WTC11 (cell line): ENCODE measurements around the gene EHMT1. TPM values are rescaled to one million over a fixed set of nuclear protein-coding genes. Genes with fewer than 3 reads are reported as not detected.
A peak's percentile ranks its signal among the peaks of the same experiment; 100 is the strongest.

ENCODE experiments used
- ATAC-seq: fragments of 200-7000 bp; cut with Tn5 transposase; 2 replicates; pipeline ENCODE4 v1.10.0; 2021; ENCODE audit warnings: mild to moderate bottlenecking, moderate library complexity
- CTCF ChIA-PET: fragments of 300-600 bp; sonication (Branson Sonifier 250); formaldehyde crosslinking; loops from one replicate; lab custom pipeline; 2021; ENCODE audit warnings: antibody characterized with exemption; lab: Charles Lee
- POLR2A ChIA-PET: fragments of 350-600 bp; sonication (Branson Sonifier 250); formaldehyde crosslinking; loops from one replicate; lab custom pipeline; 2021; ENCODE audit warnings: antibody characterized with exemption; lab: Charles Lee
- DNase-seq: peaks from one replicate; pipeline ENCODE4 v3.0.0; 2021; ENCODE audit warnings: low spot score
- H3K27ac Mint-ChIP-seq: 2 replicates; pipeline ENCODE4 v1.8.0; 2021; ENCODE audit warnings: mixed read lengths
- H3K27me3 Mint-ChIP-seq: 2 replicates; pipeline ENCODE4 v1.8.0; 2021; ENCODE audit warnings: low read depth, mild to moderate bottlenecking, moderate library complexity, mixed read lengths
- H3K36me3 Mint-ChIP-seq: 2 replicates; pipeline ENCODE4 v1.8.0; 2021; ENCODE audit warnings: mixed read lengths
- H3K4me1 Mint-ChIP-seq: 2 replicates; pipeline ENCODE4 v1.8.0; 2022; ENCODE audit warnings: mixed read lengths
- H3K4me3 Mint-ChIP-seq: 2 replicates; pipeline ENCODE4 v1.8.0; 2021; ENCODE audit warnings: mild to moderate bottlenecking, moderate library complexity, mixed read lengths
- H3K9me3 Mint-ChIP-seq: 2 replicates; pipeline ENCODE4 v1.8.0; 2021; ENCODE audit warnings: mixed read lengths
- CBFB ChIP-seq: sonication (generic); formaldehyde crosslinking; IDR thresholded peaks from 2 replicates; pipeline ENCODE4 v1.8.1; 2022; ENCODE audit warnings: mild to moderate bottlenecking, low read depth, missing genetic modification reagents
- CREB1 ChIP-seq: sonication (generic); formaldehyde crosslinking; IDR thresholded peaks from 2 replicates; pipeline ENCODE4 v1.8.0; 2023; ENCODE audit warnings: mild to moderate bottlenecking, missing genetic modification reagents
- ETV6 ChIP-seq: sonication (generic); formaldehyde crosslinking; IDR thresholded peaks from 2 replicates; pipeline ENCODE4 v1.8.1; 2022; ENCODE audit warnings: mild to moderate bottlenecking, missing genetic modification reagents
- GRHL2 ChIP-seq: fragments of 250-450 bp; sonication (Bioruptor Pico); IDR thresholded peaks from 2 replicates; pipeline ENCODE4 v1.8.0; 2022; ENCODE audit warnings: mild to moderate bottlenecking, moderate library complexity; ENCODE audit not compliant: insufficient replicate concordance, severe bottlenecking
- NFE2L1 ChIP-seq: sonication (generic); formaldehyde crosslinking; IDR thresholded peaks from 2 replicates; pipeline ENCODE4 v1.8.1; 2023; ENCODE audit warnings: missing genetic modification reagents
- NR3C1 ChIP-seq: sonication (generic); formaldehyde crosslinking; conservative IDR thresholded peaks from 2 replicates; pipeline ENCODE4 v1.8.1; 2023; ENCODE audit warnings: low read depth, mild to moderate bottlenecking, missing genetic modification reagents
- SP1 ChIP-seq: sonication (generic); formaldehyde crosslinking; conservative IDR thresholded peaks from 2 replicates; pipeline ENCODE4 v1.8.1; 2022; ENCODE audit warnings: missing genetic modification reagents
- TP53 ChIP-seq: sonication (generic); formaldehyde crosslinking; IDR thresholded peaks from 2 replicates; pipeline ENCODE4 v1.8.1; 2023; ENCODE audit warnings: mild to moderate bottlenecking, missing genetic modification reagents
- ZNF423 ChIP-seq: fragments of 250-450 bp; sonication (Bioruptor Pico); IDR thresholded peaks from 2 replicates; pipeline ENCODE4 v2.1.2; 2022; ENCODE audit warnings: mild to moderate bottlenecking, moderate library complexity
- total RNA-seq: library from RNA; stranded (reverse); gene quantifications from 3 replicates; pipeline ENCODE4 v1.2.3, GENCODE V29; 2021
- TF ChIP-seq, protein P1 (sequence below): sonication (generic); formaldehyde crosslinking; conservative IDR thresholded peaks from 2 replicates; pipeline ENCODE4 v1.8.1; 2023; ENCODE audit warnings: mild to moderate bottlenecking, low read depth, missing genetic modification reagents, moderate library complexity
- TF ChIP-seq, protein P2 (sequence below): sonication (generic); formaldehyde crosslinking; IDR thresholded peaks from 2 replicates; pipeline ENCODE4 v1.8.0; 2022; ENCODE audit warnings: mild to moderate bottlenecking, missing genetic modification reagents
- TF ChIP-seq, protein P3 (sequence below): sonication (generic); formaldehyde crosslinking; IDR thresholded peaks from 2 replicates; pipeline ENCODE4 v1.8.1; 2023; ENCODE audit warnings: mild to moderate bottlenecking, missing genetic modification reagents, borderline replicate concordance
- TF ChIP-seq, protein P4 (sequence below): fragments of 250-450 bp; sonication (Bioruptor Pico); conservative IDR thresholded peaks from 2 replicates; pipeline ENCODE4 v1.9.0; 2021; ENCODE audit warnings: mild to moderate bottlenecking
- TF ChIP-seq, protein P5 (sequence below): sonication (generic); formaldehyde crosslinking; IDR thresholded peaks from 2 replicates; pipeline ENCODE4 v1.8.1; 2023; ENCODE audit warnings: mild to moderate bottlenecking, moderate library complexity, missing genetic modification reagents
- TF ChIP-seq, protein P6 (sequence below): sonication (generic); formaldehyde crosslinking; IDR thresholded peaks from 2 replicates; pipeline ENCODE4 v1.8.0; 2023; ENCODE audit warnings: missing genetic modification reagents, mild to moderate bottlenecking, borderline replicate concordance

EHMT1 gene
- total RNA-seq, 1 experiment from 2014 or later: 170 TPM

DNA sequence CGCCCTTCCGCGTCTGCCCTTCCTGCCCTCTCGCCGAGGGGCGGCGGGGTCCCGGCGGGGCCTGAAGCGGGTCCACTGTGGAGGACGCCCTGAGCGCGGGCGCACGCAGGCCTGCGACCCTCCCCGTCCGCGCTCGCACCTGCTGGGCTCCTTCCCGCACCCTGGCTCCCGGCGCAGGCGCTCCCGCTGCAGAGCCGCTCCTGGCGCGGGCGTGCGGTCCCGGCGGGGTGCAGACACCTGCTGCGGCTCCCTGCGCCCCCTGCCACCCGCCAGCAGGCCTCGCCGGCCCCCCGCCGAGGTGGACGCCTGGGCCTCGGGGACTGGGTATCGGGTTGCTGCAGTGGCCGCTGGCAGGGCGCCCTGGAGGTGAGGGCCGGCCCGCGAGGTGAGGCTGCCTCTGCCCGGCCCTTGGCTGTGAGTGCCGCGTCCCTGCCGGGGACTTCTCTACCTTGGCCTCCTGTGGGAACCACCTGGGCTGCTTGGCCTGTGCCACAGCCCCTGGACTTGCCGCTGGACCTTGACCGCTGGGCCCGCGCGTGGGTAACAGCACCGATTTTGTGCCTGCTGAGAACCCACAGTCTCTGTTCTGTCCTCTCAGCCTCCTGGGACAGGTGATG is 12.7 kb upstream of the EHMT1 start:
- Mint-ChIP-seq H3K36me3 (no peaks in the 10 kb centered on the region), H3K4me1 (peaks cover 17% of the 10 kb centered on the region), H3K9me3 (no peaks in the 10 kb centered on the region), H3K27me3 (peaks cover 28% of the 10 kb centered on the region), H3K27ac (no peak overlapping the region), H3K4me3 (peak overlapping the region; percentile 72)
- ChIA-PET CTCF (interaction anchor here (0.6 to 1.4 kb wide), 2 partner anchors 10 to 89 kb away, joined by 3 to 6 read pairs; no protein-coding TSS in a partner anchor), POLR2A (no interaction called here)
- TF ChIP-seq SP1 (CRISPR knock-in tag): peak; percentile 11; the same call in 1 of the 2 replicates
- no peak for TF ChIP-seq NFE2L1 (CRISPR knock-in tag)
- TF ChIP-seq, protein P1, sequence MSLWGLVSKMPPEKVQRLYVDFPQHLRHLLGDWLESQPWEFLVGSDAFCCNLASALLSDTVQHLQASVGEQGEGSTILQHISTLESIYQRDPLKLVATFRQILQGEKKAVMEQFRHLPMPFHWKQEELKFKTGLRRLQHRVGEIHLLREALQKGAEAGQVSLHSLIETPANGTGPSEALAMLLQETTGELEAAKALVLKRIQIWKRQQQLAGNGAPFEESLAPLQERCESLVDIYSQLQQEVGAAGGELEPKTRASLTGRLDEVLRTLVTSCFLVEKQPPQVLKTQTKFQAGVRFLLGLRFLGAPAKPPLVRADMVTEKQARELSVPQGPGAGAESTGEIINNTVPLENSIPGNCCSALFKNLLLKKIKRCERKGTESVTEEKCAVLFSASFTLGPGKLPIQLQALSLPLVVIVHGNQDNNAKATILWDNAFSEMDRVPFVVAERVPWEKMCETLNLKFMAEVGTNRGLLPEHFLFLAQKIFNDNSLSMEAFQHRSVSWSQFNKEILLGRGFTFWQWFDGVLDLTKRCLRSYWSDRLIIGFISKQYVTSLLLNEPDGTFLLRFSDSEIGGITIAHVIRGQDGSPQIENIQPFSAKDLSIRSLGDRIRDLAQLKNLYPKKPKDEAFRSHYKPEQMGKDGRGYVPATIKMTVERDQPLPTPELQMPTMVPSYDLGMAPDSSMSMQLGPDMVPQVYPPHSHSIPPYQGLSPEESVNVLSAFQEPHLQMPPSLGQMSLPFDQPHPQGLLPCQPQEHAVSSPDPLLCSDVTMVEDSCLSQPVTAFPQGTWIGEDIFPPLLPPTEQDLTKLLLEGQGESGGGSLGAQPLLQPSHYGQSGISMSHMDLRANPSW (CRISPR knock-in tag): 0 out of 2 replicates have a peak, but pooled peaks have one; percentile 66
- TF ChIP-seq, protein P2, sequence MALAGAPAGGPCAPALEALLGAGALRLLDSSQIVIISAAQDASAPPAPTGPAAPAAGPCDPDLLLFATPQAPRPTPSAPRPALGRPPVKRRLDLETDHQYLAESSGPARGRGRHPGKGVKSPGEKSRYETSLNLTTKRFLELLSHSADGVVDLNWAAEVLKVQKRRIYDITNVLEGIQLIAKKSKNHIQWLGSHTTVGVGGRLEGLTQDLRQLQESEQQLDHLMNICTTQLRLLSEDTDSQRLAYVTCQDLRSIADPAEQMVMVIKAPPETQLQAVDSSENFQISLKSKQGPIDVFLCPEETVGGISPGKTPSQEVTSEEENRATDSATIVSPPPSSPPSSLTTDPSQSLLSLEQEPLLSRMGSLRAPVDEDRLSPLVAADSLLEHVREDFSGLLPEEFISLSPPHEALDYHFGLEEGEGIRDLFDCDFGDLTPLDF (CRISPR knock-in tag): no peak
- TF ChIP-seq, protein P3, sequence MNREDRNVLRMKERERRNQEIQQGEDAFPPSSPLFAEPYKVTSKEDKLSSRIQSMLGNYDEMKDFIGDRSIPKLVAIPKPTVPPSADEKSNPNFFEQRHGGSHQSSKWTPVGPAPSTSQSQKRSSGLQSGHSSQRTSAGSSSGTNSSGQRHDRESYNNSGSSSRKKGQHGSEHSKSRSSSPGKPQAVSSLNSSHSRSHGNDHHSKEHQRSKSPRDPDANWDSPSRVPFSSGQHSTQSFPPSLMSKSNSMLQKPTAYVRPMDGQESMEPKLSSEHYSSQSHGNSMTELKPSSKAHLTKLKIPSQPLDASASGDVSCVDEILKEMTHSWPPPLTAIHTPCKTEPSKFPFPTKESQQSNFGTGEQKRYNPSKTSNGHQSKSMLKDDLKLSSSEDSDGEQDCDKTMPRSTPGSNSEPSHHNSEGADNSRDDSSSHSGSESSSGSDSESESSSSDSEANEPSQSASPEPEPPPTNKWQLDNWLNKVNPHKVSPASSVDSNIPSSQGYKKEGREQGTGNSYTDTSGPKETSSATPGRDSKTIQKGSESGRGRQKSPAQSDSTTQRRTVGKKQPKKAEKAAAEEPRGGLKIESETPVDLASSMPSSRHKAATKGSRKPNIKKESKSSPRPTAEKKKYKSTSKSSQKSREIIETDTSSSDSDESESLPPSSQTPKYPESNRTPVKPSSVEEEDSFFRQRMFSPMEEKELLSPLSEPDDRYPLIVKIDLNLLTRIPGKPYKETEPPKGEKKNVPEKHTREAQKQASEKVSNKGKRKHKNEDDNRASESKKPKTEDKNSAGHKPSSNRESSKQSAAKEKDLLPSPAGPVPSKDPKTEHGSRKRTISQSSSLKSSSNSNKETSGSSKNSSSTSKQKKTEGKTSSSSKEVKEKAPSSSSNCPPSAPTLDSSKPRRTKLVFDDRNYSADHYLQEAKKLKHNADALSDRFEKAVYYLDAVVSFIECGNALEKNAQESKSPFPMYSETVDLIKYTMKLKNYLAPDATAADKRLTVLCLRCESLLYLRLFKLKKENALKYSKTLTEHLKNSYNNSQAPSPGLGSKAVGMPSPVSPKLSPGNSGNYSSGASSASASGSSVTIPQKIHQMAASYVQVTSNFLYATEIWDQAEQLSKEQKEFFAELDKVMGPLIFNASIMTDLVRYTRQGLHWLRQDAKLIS (CRISPR knock-in tag): no peak
- 0 out of 2 replicates have a peak, but pooled peaks have one; percentile 29 for TF ChIP-seq CBFB (CRISPR knock-in tag)
- no peak; the same call in 1 of the 2 replicates for TF ChIP-seq ETV6 (CRISPR knock-in tag)
- TF ChIP-seq TP53 (CRISPR knock-in tag): 0 out of 2 replicates have a peak, but pooled peaks have one; percentile 65
- TF ChIP-seq, protein P4, sequence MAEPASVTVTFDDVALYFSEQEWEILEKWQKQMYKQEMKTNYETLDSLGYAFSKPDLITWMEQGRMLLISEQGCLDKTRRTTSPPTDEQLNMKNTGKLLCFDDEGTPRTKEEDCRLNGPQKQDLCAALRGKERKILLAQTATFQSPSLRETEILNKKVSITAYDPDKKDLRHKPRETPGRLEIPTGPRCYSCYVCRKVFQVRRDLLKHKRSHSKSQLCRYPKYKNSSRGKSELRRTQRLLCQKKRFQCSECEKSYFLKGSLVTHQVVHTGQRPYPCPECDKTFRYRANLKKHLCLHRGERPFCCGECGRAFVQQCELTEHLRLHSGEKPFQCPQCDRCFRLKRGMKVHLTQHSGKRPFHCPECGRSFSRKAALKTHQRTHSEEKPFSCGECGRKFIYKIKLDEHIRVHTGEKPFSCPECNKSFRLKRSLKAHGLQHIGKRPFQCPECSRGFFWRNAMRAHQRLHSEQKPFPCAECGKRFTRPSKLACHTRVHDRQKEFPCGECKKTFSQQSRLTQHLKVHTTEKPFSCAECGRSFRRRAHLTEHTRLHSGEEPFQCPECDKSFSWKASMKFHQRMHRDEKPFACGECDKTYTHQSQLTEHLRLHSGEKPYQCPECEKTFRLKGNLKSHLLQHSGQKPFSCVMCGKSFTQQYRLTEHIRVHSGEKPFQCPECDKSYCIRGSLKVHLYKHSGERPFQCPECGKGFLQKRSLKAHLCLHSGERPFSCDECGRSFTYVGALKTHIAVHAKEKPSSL: no peak
- TF ChIP-seq ZNF423 (CRISPR knock-in tag): peak; percentile 96
- TF ChIP-seq, protein P5, sequence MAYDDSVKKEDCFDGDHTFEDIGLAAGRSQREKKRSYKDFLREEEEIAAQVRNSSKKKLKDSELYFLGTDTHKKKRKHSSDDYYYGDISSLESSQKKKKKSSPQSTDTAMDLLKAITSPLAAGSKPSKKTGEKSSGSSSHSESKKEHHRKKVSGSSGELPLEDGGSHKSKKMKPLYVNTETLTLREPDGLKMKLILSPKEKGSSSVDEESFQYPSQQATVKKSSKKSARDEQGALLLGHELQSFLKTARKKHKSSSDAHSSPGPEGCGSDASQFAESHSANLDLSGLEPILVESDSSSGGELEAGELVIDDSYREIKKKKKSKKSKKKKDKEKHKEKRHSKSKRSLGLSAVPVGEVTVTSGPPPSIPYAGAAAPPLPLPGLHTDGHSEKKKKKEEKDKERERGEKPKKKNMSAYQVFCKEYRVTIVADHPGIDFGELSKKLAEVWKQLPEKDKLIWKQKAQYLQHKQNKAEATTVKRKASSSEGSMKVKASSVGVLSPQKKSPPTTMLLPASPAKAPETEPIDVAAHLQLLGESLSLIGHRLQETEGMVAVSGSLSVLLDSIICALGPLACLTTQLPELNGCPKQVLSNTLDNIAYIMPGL (CRISPR knock-in tag): no peak
- no peak for TF ChIP-seq GRHL2 (CRISPR knock-in tag)
- TF ChIP-seq NR3C1 (CRISPR knock-in tag): no peak
- TF ChIP-seq CREB1 (CRISPR knock-in tag): no peak
- TF ChIP-seq, protein P6, sequence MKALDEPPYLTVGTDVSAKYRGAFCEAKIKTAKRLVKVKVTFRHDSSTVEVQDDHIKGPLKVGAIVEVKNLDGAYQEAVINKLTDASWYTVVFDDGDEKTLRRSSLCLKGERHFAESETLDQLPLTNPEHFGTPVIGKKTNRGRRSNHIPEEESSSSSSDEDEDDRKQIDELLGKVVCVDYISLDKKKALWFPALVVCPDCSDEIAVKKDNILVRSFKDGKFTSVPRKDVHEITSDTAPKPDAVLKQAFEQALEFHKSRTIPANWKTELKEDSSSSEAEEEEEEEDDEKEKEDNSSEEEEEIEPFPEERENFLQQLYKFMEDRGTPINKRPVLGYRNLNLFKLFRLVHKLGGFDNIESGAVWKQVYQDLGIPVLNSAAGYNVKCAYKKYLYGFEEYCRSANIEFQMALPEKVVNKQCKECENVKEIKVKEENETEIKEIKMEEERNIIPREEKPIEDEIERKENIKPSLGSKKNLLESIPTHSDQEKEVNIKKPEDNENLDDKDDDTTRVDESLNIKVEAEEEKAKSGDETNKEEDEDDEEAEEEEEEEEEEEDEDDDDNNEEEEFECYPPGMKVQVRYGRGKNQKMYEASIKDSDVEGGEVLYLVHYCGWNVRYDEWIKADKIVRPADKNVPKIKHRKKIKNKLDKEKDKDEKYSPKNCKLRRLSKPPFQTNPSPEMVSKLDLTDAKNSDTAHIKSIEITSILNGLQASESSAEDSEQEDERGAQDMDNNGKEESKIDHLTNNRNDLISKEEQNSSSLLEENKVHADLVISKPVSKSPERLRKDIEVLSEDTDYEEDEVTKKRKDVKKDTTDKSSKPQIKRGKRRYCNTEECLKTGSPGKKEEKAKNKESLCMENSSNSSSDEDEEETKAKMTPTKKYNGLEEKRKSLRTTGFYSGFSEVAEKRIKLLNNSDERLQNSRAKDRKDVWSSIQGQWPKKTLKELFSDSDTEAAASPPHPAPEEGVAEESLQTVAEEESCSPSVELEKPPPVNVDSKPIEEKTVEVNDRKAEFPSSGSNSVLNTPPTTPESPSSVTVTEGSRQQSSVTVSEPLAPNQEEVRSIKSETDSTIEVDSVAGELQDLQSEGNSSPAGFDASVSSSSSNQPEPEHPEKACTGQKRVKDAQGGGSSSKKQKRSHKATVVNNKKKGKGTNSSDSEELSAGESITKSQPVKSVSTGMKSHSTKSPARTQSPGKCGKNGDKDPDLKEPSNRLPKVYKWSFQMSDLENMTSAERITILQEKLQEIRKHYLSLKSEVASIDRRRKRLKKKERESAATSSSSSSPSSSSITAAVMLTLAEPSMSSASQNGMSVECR (CRISPR knock-in tag): 0 out of 2 replicates have a peak, but pooled peaks have one; percentile 8
- DNase-seq: peak; percentile 43
- ATAC-seq: peak; percentile 4
